Hepatocyte (in vitro differentiated cells): ENCODE results near the gene NUBP1. TPM values are rescaled to one million over a fixed set of nuclear protein-coding genes. Genes with fewer than 3 reads are reported as not detected.
"Not testable (repeated sequence)": the region's sequence is repeated elsewhere in the genome, so short reads cannot be mapped to it uniquely, and the experiment has no call there.

ENCODE experiments used
- DNase-seq: peaks from one replicate; pipeline ENCODE4 v3.0.0-alpha.2; 2016; ENCODE audit warnings: low spot score
- H2AFZ ChIP-seq: fragments of 200-600 bp; sonication (generic); 2 replicates; pipeline ENCODE4 v1.6.0; 2016; ENCODE audit warnings: antibody characterized with exemption, mild to moderate bottlenecking
- H3K27ac ChIP-seq: fragments of 200-600 bp; sonication (generic); 2 replicates; pipeline ENCODE4 v1.5.1; 2016; ENCODE audit warnings: mild to moderate bottlenecking
- H3K27me3 ChIP-seq: fragments of 200-600 bp; sonication (generic); 2 replicates; pipeline ENCODE4 v1.6.1; 2016
- H3K36me3 ChIP-seq: fragments of 200-600 bp; sonication (generic); replicated peaks from 2 replicates; pipeline ENCODE4 v1.5.1; 2016; ENCODE audit warnings: low read depth; ENCODE audit not compliant: insufficient read depth
- H3K4me1 ChIP-seq: fragments of 200-600 bp; sonication (generic); 2 replicates; pipeline ENCODE4 v1.5.1; 2016; ENCODE audit warnings: mild to moderate bottlenecking, moderate library complexity; ENCODE audit not compliant: insufficient read depth
- H3K4me2 ChIP-seq: fragments of 200-600 bp; sonication (generic); 2 replicates; pipeline ENCODE4 v1.6.0; 2016
- H3K4me3 ChIP-seq: fragments of 200-600 bp; sonication (generic); 2 replicates; pipeline ENCODE4 v1.5.1; 2016; ENCODE audit warnings: mild to moderate bottlenecking
- H3K79me2 ChIP-seq: fragments of 200-600 bp; sonication (generic); 2 replicates; pipeline ENCODE4 v1.6.0; 2017; ENCODE audit warnings: mild to moderate bottlenecking
- H3K9me2 ChIP-seq: fragments of 200-600 bp; sonication (generic); replicated peaks from 2 replicates; pipeline ENCODE4 v1.6.0; 2017; ENCODE audit warnings: mild to moderate bottlenecking; ENCODE audit not compliant: insufficient read depth
- H3K9me3 ChIP-seq: fragments of 200-600 bp; sonication (generic); 2 replicates; pipeline ENCODE4 v1.5.1; 2016; ENCODE audit warnings: low read depth, mild to moderate bottlenecking
- H4K20me1 ChIP-seq: fragments of 200-600 bp; sonication (generic); 2 replicates; pipeline ENCODE4 v1.6.0; 2016; ENCODE audit warnings: mild to moderate bottlenecking; ENCODE audit not compliant: insufficient read depth, poor library complexity, severe bottlenecking
- EZH2 ChIP-seq: fragments of 200-600 bp; sonication (generic); IDR thresholded peaks from 2 replicates; pipeline ENCODE4 v1.6.1; 2016; ENCODE audit warnings: antibody characterized with exemption, mild to moderate bottlenecking, borderline replicate concordance
- EZH2phosphoT487 ChIP-seq: fragments of 200-600 bp; sonication (generic); IDR thresholded peaks from one replicate; pipeline ENCODE4 v1.6.1; 2018; ENCODE audit warnings: antibody characterized with exemption, mild to moderate bottlenecking, low read depth, moderate library complexity; ENCODE audit not compliant: unreplicated experiment, severe bottlenecking
- WGBS: methylation state at CpG from one replicate; pipeline ENCODE4 v1.1.6; 2016; ENCODE audit warnings: low lambda C conversion rate; ENCODE audit errors: missing lambda C conversion rate; 5-methylcytosine and 5-hydroxymethylcytosine counted together
- polyA plus RNA-seq: library from polyadenylated mRNA; unstranded; fragments of >200 nt; fragmentation: Nextera tagmentation; extraction: Ambion mirVana; gene quantifications from 2 replicates; pipeline ENCODE4 v1.2.1, GENCODE V29; 2016
- total RNA-seq: library from RNA; depleted of rRNA; stranded (reverse); fragments of >200 nt; gene quantifications from 2 replicates; pipeline ENCODE4 v1.2.3, GENCODE V29; 2014
- TF ChIP-seq, protein P1 (sequence below): fragments of 200-600 bp; sonication (generic); IDR thresholded peaks from 2 replicates; pipeline ENCODE4 v1.5.1; 2016; ENCODE audit warnings: antibody characterized with exemption, mild to moderate bottlenecking; ENCODE audit not compliant: poor library complexity

NUBP1 gene
- total and polyA plus RNA-seq, 2 experiments from 2014 or later, result 25.6 to 31.7 TPM

DNA sequence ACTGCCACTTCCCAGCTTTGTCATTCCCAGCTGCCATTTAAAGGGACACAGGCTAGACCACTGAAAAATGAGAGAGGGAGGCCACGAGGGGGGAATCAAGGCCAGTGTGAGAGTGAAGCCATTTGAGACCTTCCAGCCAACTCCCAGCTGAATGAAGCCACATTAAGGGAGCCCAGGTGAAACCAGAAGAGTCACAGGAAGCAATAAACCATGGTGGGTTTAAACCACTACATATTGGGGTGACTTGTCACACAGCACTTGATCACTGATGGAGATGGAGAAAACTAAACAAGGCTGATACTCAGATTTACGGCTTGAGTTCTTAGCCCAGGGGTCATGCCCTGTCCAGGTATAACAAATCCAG, 2.8 kb upstream of the NUBP1 start:
- Histone ChIP-seq H3K27me3 (no peaks in the 10 kb centered on the region), H3K9me3 (no peaks in the 10 kb centered on the region), H3K36me3 (no peaks in the 10 kb centered on the region), H3K27ac (no peak overlapping the region), H4K20me1 (no peaks in the 10 kb centered on the region), H3K4me3 (no peak overlapping the region), H3K9me2 (no peaks in the 10 kb centered on the region), H3K4me1 (peaks cover 9% of the 10 kb centered on the region), H2AFZ (no peak overlapping the region), H3K79me2 (no peaks in the 10 kb centered on the region), H3K4me2 (no peak overlapping the region)
- DNase-seq, result no peak
- 92% methylated on average over 2 of the region's 2 CpGs for WGBS
- TF ChIP-seq, protein P1, sequence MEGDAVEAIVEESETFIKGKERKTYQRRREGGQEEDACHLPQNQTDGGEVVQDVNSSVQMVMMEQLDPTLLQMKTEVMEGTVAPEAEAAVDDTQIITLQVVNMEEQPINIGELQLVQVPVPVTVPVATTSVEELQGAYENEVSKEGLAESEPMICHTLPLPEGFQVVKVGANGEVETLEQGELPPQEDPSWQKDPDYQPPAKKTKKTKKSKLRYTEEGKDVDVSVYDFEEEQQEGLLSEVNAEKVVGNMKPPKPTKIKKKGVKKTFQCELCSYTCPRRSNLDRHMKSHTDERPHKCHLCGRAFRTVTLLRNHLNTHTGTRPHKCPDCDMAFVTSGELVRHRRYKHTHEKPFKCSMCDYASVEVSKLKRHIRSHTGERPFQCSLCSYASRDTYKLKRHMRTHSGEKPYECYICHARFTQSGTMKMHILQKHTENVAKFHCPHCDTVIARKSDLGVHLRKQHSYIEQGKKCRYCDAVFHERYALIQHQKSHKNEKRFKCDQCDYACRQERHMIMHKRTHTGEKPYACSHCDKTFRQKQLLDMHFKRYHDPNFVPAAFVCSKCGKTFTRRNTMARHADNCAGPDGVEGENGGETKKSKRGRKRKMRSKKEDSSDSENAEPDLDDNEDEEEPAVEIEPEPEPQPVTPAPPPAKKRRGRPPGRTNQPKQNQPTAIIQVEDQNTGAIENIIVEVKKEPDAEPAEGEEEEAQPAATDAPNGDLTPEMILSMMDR, result no peak

- not testable (repeated sequence) for H3K9me2 ChIP-seq, H4K20me1 ChIP-seq, H3K4me2 ChIP-seq, H2AFZ ChIP-seq, H3K9me3 ChIP-seq, H3K4me3 ChIP-seq, H3K36me3 ChIP-seq, H3K4me1 ChIP-seq, H3K27me3 ChIP-seq, H3K27ac ChIP-seq, H3K79me2 ChIP-seq, DNase-seq
- WGBS, result 95% methylated on average over 10 of the region's 10 CpGs
These were observed 2.4 kb upstream of the NUBP1 start for GRCh38 chr16:10741249-10741648.

DNA sequence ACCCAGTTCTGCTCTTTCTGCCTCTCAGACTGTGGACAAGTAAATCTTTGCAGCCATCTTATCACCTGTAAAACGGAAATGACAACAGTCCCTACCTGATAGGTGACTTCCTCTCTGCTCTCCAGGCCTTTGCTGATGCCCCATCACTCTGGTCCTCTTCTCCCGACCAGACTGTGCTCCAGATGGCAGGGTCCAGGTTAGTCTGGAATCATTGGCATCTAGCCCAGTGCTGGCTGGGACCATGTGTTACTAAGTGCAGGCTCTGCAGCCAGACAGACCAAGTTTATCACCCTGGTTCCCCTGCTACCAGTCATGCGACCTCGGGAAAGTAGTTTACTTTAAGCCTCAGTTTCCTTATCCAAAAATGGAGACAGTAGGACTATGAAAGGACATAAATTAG, 1.8 kb upstream of the NUBP1 start:
- no peaks in the 10 kb centered on the region for H3K27me3 ChIP-seq
- no peaks in the 10 kb centered on the region for H3K9me2 ChIP-seq
- no peaks in the 10 kb centered on the region for H3K36me3 ChIP-seq
- H3K4me2 ChIP-seq, result no peak overlapping the region
- H2AFZ ChIP-seq, result no peak overlapping the region
- TF ChIP-seq, protein P1, result no peak
- TF ChIP-seq EZH2phosphoT487 (no peak), EZH2 (no peak)
- no peaks in the 10 kb centered on the region for H4K20me1 ChIP-seq
- peaks cover 9% of the 10 kb centered on the region for H3K4me1 ChIP-seq
- H3K79me2 ChIP-seq, result no peaks in the 10 kb centered on the region
- no peak overlapping the region for H3K27ac ChIP-seq
- H3K9me3 ChIP-seq, result no peaks in the 10 kb centered on the region
- DNase-seq, result no peak
- H3K4me3 ChIP-seq, result no peak overlapping the region
- 68% methylated on average over 4 of the region's 4 CpGs for WGBS

DNA sequence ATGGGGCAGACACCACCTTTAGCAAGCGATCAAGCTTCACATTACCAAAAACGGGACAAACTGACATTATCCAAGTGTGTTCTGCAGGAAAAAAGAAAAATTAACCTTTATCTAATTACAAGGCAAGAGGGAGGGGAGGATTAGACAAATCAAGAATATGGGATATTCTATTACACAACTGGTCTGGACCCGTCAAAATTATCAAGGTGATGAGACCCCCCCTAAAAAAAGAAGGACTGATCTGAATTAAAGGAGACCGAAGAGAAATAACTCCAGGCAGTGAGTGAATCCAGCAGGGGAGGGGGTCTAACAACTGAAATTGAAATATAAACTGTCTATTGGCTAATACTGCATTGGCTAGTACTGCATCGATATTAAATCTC, 424 bp upstream of the NUBP1 start:
- H3K9me2 ChIP-seq, result no peaks in the 10 kb centered on the region
- TF ChIP-seq, protein P1, result no peak
- TF ChIP-seq EZH2 (no peak), EZH2phosphoT487 (no peak)
- H3K36me3 ChIP-seq, result no peaks in the 10 kb centered on the region
- H3K9me3 ChIP-seq, result no peaks in the 10 kb centered on the region
- no peaks in the 10 kb centered on the region for H3K27me3 ChIP-seq
- H3K4me1 ChIP-seq, result peaks cover 9% of the 10 kb centered on the region
- H3K27ac ChIP-seq, result peak overlapping the region; percentile 98
- H3K79me2 ChIP-seq, result no peaks in the 10 kb centered on the region
- WGBS, result 51% methylated on average over 5 of the region's 5 CpGs
- H3K4me2 ChIP-seq, result peak overlapping the region; percentile 75
- H2AFZ ChIP-seq, result peak overlapping the region; percentile 44
- no peaks in the 10 kb centered on the region for H4K20me1 ChIP-seq
- no peak overlapping the region for H3K4me3 ChIP-seq
- DNase-seq, result no peak
